Heart right ventricle (tissue), 16 donors: ENCODE results near the gene GADD45GIP1. TPM values are rescaled to one million over a fixed set of nuclear protein-coding genes. Genes with fewer than 3 reads are reported as not detected.

ENCODE experiments used
- ATAC-seq, 8 donors: fragments of 200-7000 bp; cut with Tn5 transposase; one replicate each; pipeline ENCODE4 v1.9.1; 2020; ENCODE audit warnings: mild to moderate bottlenecking in 8 of 8, moderate library complexity in 8 of 8, moderate number of reproducible peaks in 1 of 8
- DNase-seq, 2 donors: peaks; one replicate each; pipeline ENCODE4 v3.0.0-alpha.2; 2020
- H3K27ac ChIP-seq, 10 donors: fragments of 200-600 bp; sonication (generic) in 2 of 10; one replicate each; pipeline versions ENCODE4 v1.5.0 to v1.8.0; 2020 to 2022; ENCODE audit warnings: mild to moderate bottlenecking in 3 of 10
- H3K27me3 ChIP-seq, 7 donors: fragments of 200-600 bp; one replicate each; pipeline ENCODE4 v1.8.0; 2021 to 2022; ENCODE audit warnings: mild to moderate bottlenecking in 2 of 7
- H3K36me3 ChIP-seq, 9 donors: fragments of 200-600 bp; sonication (generic) in 1 of 9; one replicate each; pipeline versions ENCODE4 v1.5.0 to v1.8.0; 2020 to 2022; ENCODE audit warnings: mild to moderate bottlenecking in 2 of 9
- H3K4me1 ChIP-seq, 9 donors: fragments of 200-600 bp; sonication (generic) in 1 of 9; one replicate each; pipeline versions ENCODE4 v1.5.0 to v1.8.0; 2020 to 2022; ENCODE audit warnings: mild to moderate bottlenecking in 4 of 9
- H3K4me3 ChIP-seq, 10 donors: fragments of 200-600 bp; sonication (generic) in 2 of 10; one replicate each; pipeline versions ENCODE4 v1.5.0 to v1.8.0; 2020 to 2022; ENCODE audit warnings: mild to moderate bottlenecking in 7 of 10, moderate library complexity in 2 of 10
- H3K9me3 ChIP-seq, 11 donors: fragments of 200-600 bp in 10 of 11; sonication (generic) in 2 of 11; one replicate each; pipeline versions ENCODE4 v1.5.0 to v1.8.0; 2013 to 2022; ENCODE audit warnings: mild to moderate bottlenecking in 2 of 11, control low read depth in 1 of 11, moderate library complexity in 1 of 11
- CTCF ChIP-seq, 9 donors: fragments of 200-600 bp; sonication (generic) in 2 of 9; IDR thresholded peaks; one replicate each; pipeline versions ENCODE4 v1.5.0 to v1.8.0; 2021 to 2022; ENCODE audit warnings: antibody characterized with exemption in 9 of 9, mild to moderate bottlenecking in 5 of 9, moderate library complexity in 1 of 9
- WGBS, 2 donors: extraction: QIAGEN DNeasy Blood & Tissue Kit; methylation state at CpG; one replicate each; pipeline ENCODE4 v1.1.7; 2013; ENCODE audit warnings: inconsistent platforms in 1 of 2; 5-methylcytosine and 5-hydroxymethylcytosine counted together
- intact Hi-C, 10 donors: fragments of 100-400 bp; cut with DNase I; formaldehyde crosslinking; loops; one replicate each; pipeline versions ENCODE4 v1.11.1 to v1.14.2; 2022
- polyA plus RNA-seq, 2 donors: library from polyadenylated mRNA; stranded (reverse); fragments of 200-250 nt; gene quantifications; one replicate each; pipeline ENCODE4 v1.2.3, GENCODE V29; 2013
- total RNA-seq, 10 donors: library from RNA; stranded (reverse); fragmentation: NEBNext Ultra II Directional in 3 of 10; extraction: Animal tissue kit (Norgen Biotek cat#: 25700) in 3 of 10; gene quantifications; one replicate each; pipeline versions ENCODE4 v1.2.1 to v1.2.4, GENCODE V29; 2021 to 2023
- donor health status: Arrhythmogenic right ventricular cardiomyopathy.
- donor health status: ischemic (EF 13 %, LVEDD 7.1; RV severe dilation, severe dysfunction).
- donor health status: healthy with polysubstance abuse.
- donor health status: DM: no; HTN: yes; CAD: no.
- donor health status: DM: no; HTN: no; CAD: no.
- donor health status: ischemic (EF 25% LVEDD 6.9; RV normal size, moderate dysfunction).
- donor health status: ischemic (EF 25% LVEDD 5.7; RV mildly dilated, moderate dysfunction).
- donor health status: healthy.
- donor health status: DM: yes; HTN: yes; CAD: no.
- donor health status: Ischemic cardiomyopathy.
- donor health status: ischemic (EF 35%, LVEDD 5.7; RV mildly dilated, moderate dysfunction).
- donor health status: nonischemic (EF 11% LVEDD 7.7; RV severe dilation, severe dysfunction).
- donor health status: DM: yes; HTN: yes; CAD: no.
- donor health status: PGD.
- donor health status: ischemic (EF 29% LVEDD 5.4; RV normal size, mild dysfunction).
- donor health status: nonischemic (EF 23%, LVEDD 6.1; RV moderate dilation, normal function).

The GADD45GIP1 gene
- total and polyA plus RNA-seq, 12 donors, result 18.4 to 237 (median 22.1) TPM

- DNase-seq (no peak), ATAC-seq (no peak)
- peaks cover 9 to 23% (median 15%) of the 10 kb centered on the region in 9 donors for H3K4me1 ChIP-seq
- peaks cover 0 to 3% (median 1%) of the 10 kb centered on the region in 9 donors for H3K36me3 ChIP-seq
- TF ChIP-seq CTCF (IDR thresholded peaks at IDR 0.05), result no peak
- H3K27me3 ChIP-seq, result peaks cover 0 to 11% (median 0%) of the 10 kb centered on the region in 7 donors
- H3K4me3 ChIP-seq, result no peak overlapping the region
- H3K9me3 ChIP-seq, result no peaks in the 10 kb centered on the region
- H3K27ac ChIP-seq, result no peak overlapping the region
- intact Hi-C loops, result loop anchor here in 3 of 10 donors (5.0 to 10.0 kb wide), 4 partner anchors 34 to 94 kb away; no protein-coding TSS in a partner anchor
- WGBS, 2 donors, result 90 to 91% methylated on average over 7 of the region's 7 CpGs
These were observed 36.5 kb upstream of the GADD45GIP1 start for GRCh38 chr19:12993562-12993961.

GRCh38 chr19:12992729-12993128 is 35.7 kb upstream of the GADD45GIP1 start:
- no peak for DNase-seq
- no peak for ATAC-seq
- peaks cover 0 to 11% (median 0%) of the 10 kb centered on the region in 7 donors for H3K27me3 ChIP-seq
- TF ChIP-seq CTCF (IDR thresholded peaks at IDR 0.05), result no peak
- intact Hi-C loops, result loop anchor here in 3 of 10 donors (5.0 to 10.0 kb wide), 4 partner anchors 35 to 95 kb away; no protein-coding TSS in a partner anchor
- H3K9me3 ChIP-seq, result no peaks in the 10 kb centered on the region
- H3K4me1 ChIP-seq, result peaks cover 9 to 20% (median 15%) of the 10 kb centered on the region in 9 donors
- WGBS, 2 donors, result 95 to 96% methylated on average over 11 of the region's 11 CpGs
- H3K36me3 ChIP-seq, result no peaks in the 10 kb centered on the region
- H3K4me3 ChIP-seq, result no peak overlapping the region
- no peak overlapping the region for H3K27ac ChIP-seq

GRCh38 chr19:12991296-12991695 is 34.3 kb upstream of the GADD45GIP1 start:
- intact Hi-C loops, result loop anchor here in 3 of 10 donors (5.0 to 10.0 kb wide), 4 partner anchors 36 to 96 kb away; no protein-coding TSS in a partner anchor
- Histone ChIP-seq H3K4me1 (peaks cover 0 to 6% (median under 1%) of the 10 kb centered on the region in 9 donors), H3K27me3 (peaks cover 0 to 4% (median 0%) of the 10 kb centered on the region in 7 donors), H3K9me3 (no peaks in the 10 kb centered on the region), H3K27ac (no peak overlapping the region), H3K4me3 (no peak overlapping the region), H3K36me3 (no peaks in the 10 kb centered on the region)
- 96 to 97% methylated on average over 5 of the region's 5 CpGs for WGBS, 2 donors
- DNase-seq, result no peak
- no peak for TF ChIP-seq CTCF (IDR thresholded peaks at IDR 0.05)
- no peak for ATAC-seq

GRCh38 chr19:12990853-12991252 is 33.8 kb upstream of the GADD45GIP1 start:
- Histone ChIP-seq H3K4me1 (peaks cover 0 to 6% (median 1%) of the 10 kb centered on the region in 9 donors), H3K9me3 (no peaks in the 10 kb centered on the region), H3K27ac (no peak overlapping the region), H3K4me3 (no peak overlapping the region), H3K27me3 (peaks cover 0 to under 1% (median 0%) of the 10 kb centered on the region in 7 donors), H3K36me3 (no peaks in the 10 kb centered on the region)
- WGBS, 2 donors, result 74 to 79% methylated on average over 3 of the region's 3 CpGs
- intact Hi-C loops, result loop anchor here in 3 of 10 donors (5.0 to 10.0 kb wide), 4 partner anchors 36 to 96 kb away; no protein-coding TSS in a partner anchor
- DNase-seq (no peak), ATAC-seq (no peak)
- TF ChIP-seq CTCF (IDR thresholded peaks at IDR 0.05), result no peak
